Measurements from ENCODE around the gene ICAM3. TPM values are rescaled to one million over a fixed set of nuclear protein-coding genes. Genes with fewer than 3 reads are reported as not detected.
A peak's percentile ranks its signal among the peaks of the same experiment; 100 is the strongest.
"Not testable (repeated sequence)": the region's sequence is repeated elsewhere in the genome, so short reads cannot be mapped to it uniquely, and the experiment has no call there.

The ICAM3 gene
- total RNA-seq, 1 donor from 2014 or later = 33.0 TPM

DNA sequence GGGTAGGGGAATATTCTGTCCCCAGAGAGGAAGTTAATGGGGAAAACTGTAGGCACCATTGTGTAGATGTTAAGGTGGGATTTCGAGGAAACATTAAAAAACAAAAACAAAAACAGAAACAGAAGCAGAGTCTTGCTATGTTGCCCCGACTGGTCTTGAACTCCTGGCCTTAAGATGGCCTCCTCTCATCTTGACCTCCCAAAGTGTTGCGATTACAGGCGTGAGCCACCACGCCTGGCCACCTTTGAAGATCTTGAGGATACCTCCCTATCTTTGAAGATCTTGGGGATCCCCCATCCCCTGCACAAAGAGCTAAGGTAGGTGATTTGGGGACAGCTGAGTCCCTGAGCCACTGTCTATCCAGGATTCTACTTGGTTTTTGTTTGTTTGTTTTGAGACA, 553 bp upstream of the ICAM3 start:
- Histone ChIP-seq H3K9me3 (no peaks in the 10 kb centered on the region), H3K4me3 (no peak overlapping the region), H3K4me1 (peaks cover 6% of the 10 kb centered on the region), H3K36me3 (no peaks in the 10 kb centered on the region), H3K27me3 (ENCODE audit: low read depth) (no peaks in the 10 kb centered on the region), H3K27ac (peak overlapping the region; percentile 62)
- ATAC-seq = no peak
- no peak for DNase-seq
- intact Hi-C loops (cut with DNase I) = no loop called here
- TF ChIP-seq, protein P1, sequence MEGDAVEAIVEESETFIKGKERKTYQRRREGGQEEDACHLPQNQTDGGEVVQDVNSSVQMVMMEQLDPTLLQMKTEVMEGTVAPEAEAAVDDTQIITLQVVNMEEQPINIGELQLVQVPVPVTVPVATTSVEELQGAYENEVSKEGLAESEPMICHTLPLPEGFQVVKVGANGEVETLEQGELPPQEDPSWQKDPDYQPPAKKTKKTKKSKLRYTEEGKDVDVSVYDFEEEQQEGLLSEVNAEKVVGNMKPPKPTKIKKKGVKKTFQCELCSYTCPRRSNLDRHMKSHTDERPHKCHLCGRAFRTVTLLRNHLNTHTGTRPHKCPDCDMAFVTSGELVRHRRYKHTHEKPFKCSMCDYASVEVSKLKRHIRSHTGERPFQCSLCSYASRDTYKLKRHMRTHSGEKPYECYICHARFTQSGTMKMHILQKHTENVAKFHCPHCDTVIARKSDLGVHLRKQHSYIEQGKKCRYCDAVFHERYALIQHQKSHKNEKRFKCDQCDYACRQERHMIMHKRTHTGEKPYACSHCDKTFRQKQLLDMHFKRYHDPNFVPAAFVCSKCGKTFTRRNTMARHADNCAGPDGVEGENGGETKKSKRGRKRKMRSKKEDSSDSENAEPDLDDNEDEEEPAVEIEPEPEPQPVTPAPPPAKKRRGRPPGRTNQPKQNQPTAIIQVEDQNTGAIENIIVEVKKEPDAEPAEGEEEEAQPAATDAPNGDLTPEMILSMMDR (IDR thresholded peaks at IDR 0.05) = no peak

DNA sequence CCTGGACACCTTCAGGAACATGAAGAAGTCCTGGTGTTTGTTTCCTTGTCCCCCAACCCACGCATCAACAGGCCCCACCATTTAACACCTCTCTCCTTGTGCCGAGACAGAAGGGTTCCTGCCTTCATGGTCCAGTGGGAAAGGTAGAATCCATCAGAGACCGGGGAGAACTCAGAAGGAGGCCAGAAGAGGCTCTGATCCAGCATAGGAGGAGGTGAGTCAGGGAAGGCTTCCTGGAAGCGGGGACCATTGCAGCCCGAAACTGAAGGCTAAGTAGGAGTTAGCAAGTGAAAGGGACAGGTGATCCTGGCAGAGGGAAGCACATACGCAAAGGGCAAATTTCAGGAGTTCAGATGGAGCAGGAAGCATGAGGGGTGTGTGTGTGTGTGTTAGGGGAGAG, 484 bp downstream of the ICAM3 start:
- H3K4me1 ChIP-seq = peaks cover 14% of the 10 kb centered on the region
- H3K4me3 ChIP-seq = peak overlapping the region; percentile 41
- intact Hi-C loops (cut with DNase I) = no loop called here

DNA sequence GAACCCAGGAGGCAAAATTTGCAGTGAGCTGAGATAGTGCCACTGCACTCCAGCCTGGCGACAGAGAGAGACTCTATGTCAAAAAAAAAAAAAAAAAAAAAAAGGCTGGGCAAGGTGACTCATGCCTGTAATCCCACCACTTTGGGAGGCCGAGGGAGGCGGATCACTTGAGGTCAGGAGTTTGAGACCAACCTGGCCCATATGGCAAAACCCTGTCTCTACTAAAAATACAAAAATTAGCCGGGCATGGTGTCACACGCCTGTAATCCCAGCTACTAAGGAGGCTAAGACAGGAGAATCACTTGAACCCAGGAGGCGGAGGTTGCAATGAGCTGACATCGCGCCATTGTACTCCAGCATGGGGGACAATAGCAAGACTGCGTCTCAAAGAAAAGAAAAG, 2.7 kb downstream of the ICAM3 start:
- H3K4me3 ChIP-seq; DNase-seq; H3K27ac ChIP-seq; intact Hi-C loops (cut with DNase I); H3K27me3 ChIP-seq (ENCODE audit: low read depth); H3K9me3 ChIP-seq; H3K36me3 ChIP-seq; ATAC-seq: not testable (repeated sequence)
- peaks cover 27% of the 10 kb centered on the region for H3K4me1 ChIP-seq

More for the DNA sequence above, 484 bp downstream of the ICAM3 start:
- Histone ChIP-seq H3K36me3 (no peaks in the 10 kb centered on the region), H3K27ac (peak overlapping the region; percentile 62), H3K9me3 (no peaks in the 10 kb centered on the region), H3K27me3 (ENCODE audit: low read depth) (no peaks in the 10 kb centered on the region)
- ATAC-seq = no peak
- no peak for DNase-seq
- TF ChIP-seq, protein P1 (IDR thresholded peaks at IDR 0.05) = no peak

DNA sequence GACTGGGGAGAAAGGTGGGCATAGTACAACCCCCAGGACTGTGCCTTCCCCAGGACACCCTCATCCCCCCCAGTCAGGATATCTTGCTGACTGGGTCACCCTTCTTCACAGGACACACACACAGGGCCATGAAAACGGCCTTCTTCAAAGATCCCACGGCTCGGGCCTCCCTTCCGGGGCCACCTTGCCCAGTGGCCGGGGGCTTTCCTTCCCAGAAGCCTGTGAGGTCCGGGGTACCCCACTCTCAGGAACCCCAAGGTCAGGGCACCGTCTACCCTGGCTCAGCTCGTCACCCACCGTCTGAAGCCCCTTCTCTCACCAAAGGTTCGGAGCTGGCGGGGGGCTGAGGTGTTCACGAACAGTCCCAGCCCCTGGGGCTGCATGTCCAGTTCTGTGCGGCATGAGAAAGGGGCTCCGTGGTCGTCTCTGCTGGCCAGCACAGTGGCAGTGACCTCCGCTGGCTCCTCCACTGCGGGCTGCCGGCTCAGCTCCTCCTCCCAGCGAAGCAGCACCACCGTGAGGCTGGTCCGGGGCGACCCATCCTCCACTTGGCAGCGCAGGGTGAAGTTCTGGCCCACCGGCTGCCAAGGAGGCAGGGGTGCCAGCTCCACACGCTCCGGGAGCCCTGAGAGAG, 4.0 kb downstream of the ICAM3 start:
- no peaks in the 10 kb centered on the region for H3K9me3 ChIP-seq
- no peaks in the 10 kb centered on the region for H3K27me3 ChIP-seq (ENCODE audit: low read depth)
- DNase-seq (no peak), ATAC-seq (no peak)
- peaks cover 29% of the 10 kb centered on the region for H3K4me1 ChIP-seq
- peaks cover 4% of the 10 kb centered on the region for H3K36me3 ChIP-seq
- intact Hi-C loops (cut with DNase I) = no loop called here
- peak overlapping the region; percentile 80 for H3K4me3 ChIP-seq
- TF ChIP-seq, protein P1 (IDR thresholded peaks at IDR 0.05) = no peak
- peak overlapping the region; percentile 88 for H3K27ac ChIP-seq

DNA sequence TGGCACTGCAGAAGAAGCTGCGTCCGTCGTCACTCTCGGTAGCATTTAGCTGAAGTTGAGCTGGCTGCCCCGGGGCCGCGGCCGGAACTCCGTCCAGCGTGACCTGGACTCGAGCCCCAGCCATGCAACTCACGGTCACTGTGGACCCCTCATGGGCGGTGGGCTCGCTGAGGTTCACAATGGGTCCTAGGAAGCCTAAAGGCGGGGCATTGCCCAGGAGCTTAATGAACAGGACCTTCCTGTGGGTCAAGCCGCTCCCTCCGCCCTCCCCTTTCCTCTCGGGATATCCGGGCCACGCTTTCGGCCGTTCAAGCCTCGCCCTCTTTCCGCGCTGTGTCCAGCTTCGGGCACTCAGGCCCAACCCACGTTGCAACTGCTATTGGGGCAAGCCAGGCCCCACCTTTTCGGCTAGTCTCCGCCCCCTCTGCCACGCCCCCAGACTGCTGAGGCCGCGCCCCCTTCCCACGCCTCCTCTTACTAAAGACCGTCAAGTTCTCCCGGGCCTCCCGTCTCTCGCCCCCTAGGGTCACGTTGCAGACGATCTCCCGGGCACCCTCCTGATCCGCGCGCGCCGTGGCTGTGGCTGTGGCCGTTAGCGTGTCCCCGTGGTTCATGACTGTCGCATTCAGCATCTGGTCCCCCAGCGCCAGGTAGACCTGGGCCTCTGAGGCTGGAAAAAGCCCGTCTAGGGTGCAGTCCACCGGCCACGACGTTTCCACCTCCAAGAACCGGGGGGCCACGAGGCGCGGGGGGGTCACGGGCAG, 4.7 kb downstream of the ICAM3 start:
- TF ChIP-seq, protein P1 (IDR thresholded peaks at IDR 0.05) = no peak
- peaks cover 11% of the 10 kb centered on the region for H3K36me3 ChIP-seq
- H3K27me3 ChIP-seq (ENCODE audit: low read depth) = no peaks in the 10 kb centered on the region
- H3K4me3 ChIP-seq = peak overlapping the region; percentile 80
- ATAC-seq = peak; percentile 89 to 91
- intact Hi-C loops (cut with DNase I) = no loop called here
- no peaks in the 10 kb centered on the region for H3K9me3 ChIP-seq
- DNase-seq = peak; percentile 96
- peak overlapping the region; percentile 88 for H3K27ac ChIP-seq
- H3K4me1 ChIP-seq = peaks cover 29% of the 10 kb centered on the region

All from lower lobe of right lung (tissue), 2 donors.